Upper lobe of left lung (tissue), 6 donors: ENCODE results near the gene MATK. TPM values are rescaled to one million over a fixed set of nuclear protein-coding genes. Genes with fewer than 3 reads are reported as not detected.

ENCODE experiments used
- ATAC-seq, 2 donors: fragments of 200-7000 bp; cut with Tn5 transposase; one replicate each; pipeline ENCODE4 v1.9.1; 2022; ENCODE audit warnings: mild to moderate bottlenecking in 2 of 2, moderate library complexity in 2 of 2; ENCODE audit not compliant: low FRiP score in 2 of 2
- DNase-seq, 2 donors: peaks; one replicate each; pipeline ENCODE4 v3.0.0-alpha.2; 2019 to 2020
- H3K27ac ChIP-seq, 4 donors: fragments of 200-600 bp; sonication (generic); one replicate each; pipeline ENCODE4 v1.5.1; 2016 to 2019
- H3K27me3 ChIP-seq, 4 donors: fragments of 200-600 bp; sonication (generic); one replicate each; pipeline ENCODE4 v1.5.1; 2017 to 2019
- H3K36me3 ChIP-seq, 4 donors: fragments of 200-600 bp; sonication (generic); one replicate each; pipeline ENCODE4 v1.5.1; 2016 to 2019
- H3K4me1 ChIP-seq, 4 donors: fragments of 200-600 bp; sonication (generic); one replicate each; pipeline ENCODE4 v1.5.1; 2018 to 2019
- H3K4me3 ChIP-seq, 4 donors: fragments of 200-600 bp; sonication (generic); one replicate each; pipeline ENCODE4 v1.5.1; 2017 to 2019; ENCODE audit warnings: mild to moderate bottlenecking in 2 of 4, moderate library complexity in 1 of 4
- H3K9me3 ChIP-seq, 4 donors: fragments of 200-600 bp; sonication (generic); one replicate each; pipeline ENCODE4 v1.5.1; 2018 to 2019
- CTCF ChIP-seq, 6 experiments: fragments of 450-650 bp in 4 of 6; fragments of 200-600 bp in 2 of 6; sonication (generic) in 2 of 6; IDR thresholded peaks; one replicate each; pipeline ENCODE4 v1.5.1; 2016 to 2019; ENCODE audit warnings: antibody characterized with exemption in 6 of 6
- EP300 ChIP-seq, 4 donors: sonication (generic); formaldehyde crosslinking; IDR thresholded peaks; one replicate each; pipeline ENCODE4 v1.5.1; 2017; ENCODE audit warnings: antibody characterized with exemption in 4 of 4, control low read depth in 2 of 4
- POLR2A ChIP-seq, 4 donors: fragments of 450-650 bp; IDR thresholded peaks; one replicate each; pipeline ENCODE4 v1.5.1; 2016 to 2017; ENCODE audit warnings: antibody characterized with exemption in 4 of 4, mild to moderate bottlenecking in 2 of 4
- POLR2AphosphoS5 ChIP-seq, 2 donors: sonication (generic); formaldehyde crosslinking; IDR thresholded peaks; one replicate each; pipeline ENCODE4 v1.5.1; 2017; ENCODE audit warnings: antibody characterized with exemption in 2 of 2
- WGBS, 2 donors: methylation state at CpG; one replicate each; pipeline ENCODE4 v1.1.5; 2017 to 2018; 5-methylcytosine and 5-hydroxymethylcytosine counted together
- small RNA-seq, 4 donors: library from RNA; depleted of rRNA; stranded (forward); fragments of <200 nt; gene quantifications; one replicate each; pipeline ENCODE3, GENCODE V24; 2016
- total RNA-seq, 6 donors: library from RNA; depleted of rRNA in 4 of 6; stranded (reverse); fragments of >200 nt in 4 of 6; gene quantifications; one replicate each; pipeline versions ENCODE4 v1.1.0 to v1.2.1, GENCODE V29; 2016 to 2021
- donor health status: DM: no; HTN: no; CAD: no; lungs with moderate emphysema.
- donor health status: DM: no; HTN: yes; CAD: no; lungs with severe emphysema.

The MATK gene
- total RNA-seq, 6 donors from 2014 or later, result 9.6 to 20.1 (median 13.1) TPM

GRCh38 chr19:3733549-3734309 is 52.5 kb downstream of the MATK start:
- Histone ChIP-seq H3K4me1 (no peaks in the 10 kb centered on the region), H3K27ac (no peak overlapping the region), H3K27me3 (no peaks in the 10 kb centered on the region), H3K4me3 (no peak overlapping the region), H3K9me3 (peaks cover 0 to 4% (median 0%) of the 10 kb centered on the region in 4 donors), H3K36me3 (peaks cover 4 to 14% (median 6%) of the 10 kb centered on the region in 4 donors)
- TF ChIP-seq EP300 (IDR thresholded peaks at IDR 0.05), result no peak
- no peak for TF ChIP-seq CTCF (IDR thresholded peaks at IDR 0.05)
- no peak for TF ChIP-seq POLR2AphosphoS5 (IDR thresholded peaks at IDR 0.05)
- no peak for TF ChIP-seq POLR2A (IDR thresholded peaks at IDR 0.05)
- ATAC-seq, result no peak
- WGBS, 2 donors, result 72 to 87% methylated on average over 20 of the region's 20 CpGs
- no peak for DNase-seq

- H3K4me1 ChIP-seq, result no peaks in the 10 kb centered on the region
- no peaks in the 10 kb centered on the region for H3K27me3 ChIP-seq
- no peak for DNase-seq
- no peak for ATAC-seq
- H3K9me3 ChIP-seq, result peaks cover 0 to 4% (median 0%) of the 10 kb centered on the region in 4 donors
- H3K27ac ChIP-seq, result no peak overlapping the region
- no peak overlapping the region for H3K4me3 ChIP-seq
- no peak for TF ChIP-seq POLR2A (IDR thresholded peaks at IDR 0.05)
- no peak for TF ChIP-seq EP300 (IDR thresholded peaks at IDR 0.05)
- TF ChIP-seq CTCF (IDR thresholded peaks at IDR 0.05), result no peak
- no peak for TF ChIP-seq POLR2AphosphoS5 (IDR thresholded peaks at IDR 0.05)
- WGBS, 2 donors, result 94% methylated on average over 1 of the region's 1 CpG; no CpG with 5 or more reads in 1 of the 2 donors
- peaks cover 0 to 8% (median 5%) of the 10 kb centered on the region in 4 donors for H3K36me3 ChIP-seq
Measured at GRCh38 chr19:3732108-3732507, 54.1 kb downstream of the MATK start.

GRCh38 chr19:3730457-3730958 is 55.7 kb downstream of the MATK start:
- DNase-seq (peak in 1 of 2 donors; percentile 79), ATAC-seq (no peak)
- H3K27ac ChIP-seq, result no peak overlapping the region
- TF ChIP-seq CTCF (IDR thresholded peaks at IDR 0.05), result no peak
- no peak for TF ChIP-seq POLR2AphosphoS5 (IDR thresholded peaks at IDR 0.05)
- TF ChIP-seq POLR2A (IDR thresholded peaks at IDR 0.05), result no peak
- no peak for TF ChIP-seq EP300 (IDR thresholded peaks at IDR 0.05)
- WGBS, 2 donors, result 94% methylated on average over 22 to 28 of the region's 32 CpGs
- H3K4me3 ChIP-seq, result no peak overlapping the region
- peaks cover 0 to 6% (median 1%) of the 10 kb centered on the region in 4 donors for H3K36me3 ChIP-seq
- H3K27me3 ChIP-seq, result no peaks in the 10 kb centered on the region
- peaks cover 0 to 4% (median 0%) of the 10 kb centered on the region in 4 donors for H3K9me3 ChIP-seq
- H3K4me1 ChIP-seq, result peaks cover 0 to 3% (median 0%) of the 10 kb centered on the region in 4 donors

Small RNAs within 50 kb of the gene (small RNA-seq; reads per million reads assigned to genes)
- gene AC005777.1, result 0 reads per million in 4 donors

Other genes with a start within 250 kb of the MATK start
- 1 to 10 TPM in 3 of 6 donors, not detected in 3; 1.6 to 7.3 (median 6.2) TPM for gene TEKTIP1, start 247.2 kb downstream of the MATK start, total RNA-seq
- 100 to 1,000 TPM in 2 of 6 donors, 10 to 100 TPM in 4; 44.2 to 178 (median 96.0) TPM for gene MFSD12, start 228.8 kb downstream of the MATK start, total RNA-seq
- 100 to 1,000 TPM in 2 of 6 donors, 10 to 100 TPM in 4; 79.5 to 183 (median 85.9) TPM for gene HMG20B, start 213.4 kb downstream of the MATK start, total RNA-seq
- 1 to 10 TPM in 5 of 6 donors, under 1 TPM in 1; 0.91 to 5.2 (median 1.4) TPM for gene GIPC3, start 200.9 kb downstream of the MATK start, total RNA-seq
- gene TBXA2R, start 179.5 kb downstream of the MATK start, total RNA-seq, result 1 to 10 TPM in 5 of 6 donors, under 1 TPM in 1; 0.49 to 7.0 (median 2.6) TPM
- gene CACTIN, start 159.6 kb downstream of the MATK start, total RNA-seq, result 10 to 100 TPM; 21.5 to 97.4 (median 25.5) TPM
- 10 to 100 TPM; 24.6 to 64.1 (median 43.1) TPM for gene PIP5K1C, start 85.9 kb downstream of the MATK start, total RNA-seq
- gene TJP3, start 78.0 kb downstream of the MATK start, total RNA-seq, result 10 to 100 TPM; 27.2 to 94.3 (median 55.5) TPM
- gene APBA3, start 24.7 kb downstream of the MATK start, total RNA-seq, result 10 to 100 TPM; 13.4 to 92.2 (median 21.6) TPM
- 10 to 100 TPM; 16.8 to 83.9 (median 65.5) TPM for gene MRPL54, start 23.7 kb downstream of the MATK start, total RNA-seq
- gene RAX2, start 14.2 kb downstream of the MATK start, total RNA-seq, result not detected
- gene ZFR2, start 82.7 kb upstream of the MATK start, total RNA-seq, result 1 to 10 TPM in 1 of 6 donors, under 1 TPM in 2, not detected in 3; 0.11 to 4.2 (median 0.30) TPM
- gene ATCAY, start 94.3 kb upstream of the MATK start, total RNA-seq, result not detected
- gene NMRK2, start 146.7 kb upstream of the MATK start, total RNA-seq, result not detected
- 100 to 1,000 TPM in 1 of 6 donors, 10 to 100 TPM in 5; 54.3 to 107 (median 80.6) TPM for gene DAPK3, start 184.7 kb upstream of the MATK start, total RNA-seq
- gene EEF2, start 199.1 kb upstream of the MATK start, total RNA-seq, result 1,000 to 10,000 TPM; 1,167 to 2,562 (median 1,758) TPM
- 10 to 100 TPM; 13.7 to 53.4 (median 21.9) TPM for gene PIAS4, start 221.4 kb upstream of the MATK start, total RNA-seq